Renal pelvis (tissue), 4 donors: ENCODE data around the gene METTL17. TPM values are rescaled to one million over a fixed set of nuclear protein-coding genes. Genes with fewer than 3 reads are reported as not detected.
A peak's percentile ranks its signal among the peaks of the same experiment; 100 is the strongest.

ENCODE experiments used
- DNase-seq: peaks from one replicate; pipeline ENCODE4 v3.0.0-alpha.2; 2013
- polyA plus RNA-seq, 3 donors: library from polyadenylated mRNA; unstranded; fragments of 120-200 nt; gene quantifications; one replicate each; pipeline ENCODE4 v1.2.1, GENCODE V29; 2013; ENCODE audit not compliant: insufficient read length in 3 of 3

Gene METTL17
- polyA plus RNA-seq, 3 donors, result 87.2 to 130 (median 106) TPM

- DNase-seq, result no peak
These were observed 52.1 kb downstream of the METTL17 start, which contains the start of gene RNASE7 for GRCh38 chr14:21041676-21042433. Gene RNASE7, plus strand, starts transcription at chr14:21042362. Its CDS starts 631 bp downstream, at chr14:21042993.

GRCh38 chr14:21042918-21043317, 53.1 kb downstream of the METTL17 start:
- no peak for DNase-seq

- no peak for DNase-seq
These were observed 53.7 kb downstream of the METTL17 start for GRCh38 chr14:21043387-21043973.

- peak; percentile 28 for DNase-seq
These were observed 54.3 kb downstream of the METTL17 start for GRCh38 chr14:21043974-21044618.

Other genes starting within 250 kb of the METTL17 start
- gene EDDM3A, start 244.1 kb upstream of the METTL17 start, polyA plus RNA-seq, result under 1 TPM in 2 of 3 donors, not detected in 1; 0.21 to 0.31 TPM
- under 1 TPM in 1 of 3 donors, not detected in 2; 0.19 TPM for gene EDDM3B, start 221.6 kb upstream of the METTL17 start, polyA plus RNA-seq
- gene RNASE6, start 208.7 kb upstream of the METTL17 start, polyA plus RNA-seq, result 1 to 10 TPM; 5.2 to 6.8 (median 5.3) TPM
- 100 to 1,000 TPM; 127 to 202 (median 145) TPM for gene RNASE1, start 187.1 kb upstream of the METTL17 start, polyA plus RNA-seq
- gene RNASE3, start 98.6 kb upstream of the METTL17 start, polyA plus RNA-seq, result 1 to 10 TPM in 1 of 3 donors, under 1 TPM in 2; 0.52 to 1.4 (median 0.77) TPM
- 1 to 10 TPM; 1.3 to 2.5 (median 1.6) TPM for gene RNASE2, start 34.5 kb upstream of the METTL17 start, polyA plus RNA-seq
- 1 to 10 TPM; 1.2 to 2.4 (median 2.2) TPM for gene SLC39A2, start 9.3 kb downstream of the METTL17 start, polyA plus RNA-seq
- 100 to 1,000 TPM; 140 to 195 (median 161) TPM for gene NDRG2, start 35.1 kb downstream of the METTL17 start, polyA plus RNA-seq
- 1 to 10 TPM; 3.1 to 4.2 (median 4.0) TPM for gene TPPP2, start 40.2 kb downstream of the METTL17 start, polyA plus RNA-seq
- gene RNASE13, start 44.8 kb downstream of the METTL17 start, polyA plus RNA-seq, result under 1 TPM; 0.40 to 0.93 (median 0.81) TPM
- 1 to 10 TPM in 1 of 3 donors, under 1 TPM in 2; 0.31 to 1.3 (median 0.83) TPM for gene RNASE7, start 52.4 kb downstream of the METTL17 start, polyA plus RNA-seq
- not detected for gene RNASE8, start 67.8 kb downstream of the METTL17 start, polyA plus RNA-seq
- 10 to 100 TPM; 71.6 to 86.6 (median 78.4) TPM for gene ARHGEF40, start 80.3 kb downstream of the METTL17 start, polyA plus RNA-seq
- gene ZNF219, start 108.7 kb downstream of the METTL17 start, polyA plus RNA-seq, result 10 to 100 TPM; 37.5 to 42.2 (median 39.3) TPM
- gene TMEM253, start 111.1 kb downstream of the METTL17 start, polyA plus RNA-seq, result 1 to 10 TPM; 1.1 to 2.1 (median 1.3) TPM
- under 1 TPM; 0.01 to 0.13 (median 0.05) TPM for gene OR5AU1, start 166.1 kb downstream of the METTL17 start, polyA plus RNA-seq